UCSD-AML1 (cell line): ENCODE data around the gene JAZF1.

Source experiments
- DNase-seq: peaks from one replicate; lab custom pipeline; 2025; ENCODE audit not compliant: unreplicated experiment; lab: John Stamatoyannopoulos, UW

Gene JAZF1

GRCh38 chr7:28191751-28192150 is 11.2 kb upstream of the JAZF1 start:
- no peak for DNase-seq

- DNase-seq, result no peak
These were observed 10.6 kb upstream of the JAZF1 start for GRCh38 chr7:28191184-28191583.

GRCh38 chr7:28190077-28190710 is 9.6 kb upstream of the JAZF1 start:
- DNase-seq, result no peak

- no peak for DNase-seq
These were observed 6.4 kb upstream of the JAZF1 start for GRCh38 chr7:28187012-28187411.

- DNase-seq, result no peak
These were observed 3.0 kb upstream of the JAZF1 start for GRCh38 chr7:28183627-28184026.

GRCh38 chr7:28182071-28182471 is 1.5 kb upstream of the JAZF1 start:
- no peak for DNase-seq

GRCh38 chr7:28181416-28181815 is 821 bp upstream of the JAZF1 start:
- no peak for DNase-seq

GRCh38 chr7:28180031-28180363 is 598 bp downstream of the JAZF1 start:
- DNase-seq, result no peak

- peak; percentile 18 for DNase-seq
These were observed 1.2 kb downstream of the JAZF1 start for GRCh38 chr7:28179120-28180030.

GRCh38 chr7:28178599-28178998 is 2.0 kb downstream of the JAZF1 start:
- no peak for DNase-seq

- no peak for DNase-seq
These were observed 2.8 kb downstream of the JAZF1 start for GRCh38 chr7:28177836-28178235.

GRCh38 chr7:28176645-28177044 is 4.0 kb downstream of the JAZF1 start:
- no peak for DNase-seq

GRCh38 chr7:28176174-28176573 is 4.4 kb downstream of the JAZF1 start:
- no peak for DNase-seq

GRCh38 chr7:28174901-28175661 is 5.5 kb downstream of the JAZF1 start:
- no peak for DNase-seq

GRCh38 chr7:28174442-28174841 is 6.2 kb downstream of the JAZF1 start:
- no peak for DNase-seq

GRCh38 chr7:28173531-28173930 is 7.1 kb downstream of the JAZF1 start:
- no peak for DNase-seq

GRCh38 chr7:28172958-28173357 is 7.6 kb downstream of the JAZF1 start:
- DNase-seq, result no peak

- no peak for DNase-seq
These were observed 9.9 kb downstream of the JAZF1 start for GRCh38 chr7:28170701-28171100.

- no peak for DNase-seq
These were observed 11.4 kb downstream of the JAZF1 start for GRCh38 chr7:28169230-28169629.

- no peak for DNase-seq
These were observed 12.0 kb downstream of the JAZF1 start for GRCh38 chr7:28168393-28169158.
